CD14-positive monocyte (primary cell): ENCODE measurements around the gene PET100. TPM values are rescaled to one million over a fixed set of nuclear protein-coding genes. Genes with fewer than 3 reads are reported as not detected.

Experiments used
- DNase-seq, 3 donors: peaks; one replicate each; pipeline ENCODE4 v3.0.0-alpha.2; 2011 to 2022
- H2AFZ ChIP-seq: 2 replicates; pipeline ENCODE4 v1.6.0; 2012; ENCODE audit warnings: mild to moderate bottlenecking, low read depth, low read length, inconsistent platforms; ENCODE audit not compliant: insufficient read depth, poor library complexity, severe bottlenecking
- H3K27ac ChIP-seq, 2 donors: 1 replicate in 1 of 2; 2 replicates in 1 of 2; pipeline ENCODE4 v1.5.1; 2012 to 2013; ENCODE audit warnings: low read length in 2 of 2, control low read depth in 1 of 2, inconsistent platforms in 1 of 2, low read depth in 1 of 2, mild to moderate bottlenecking in 1 of 2
- H3K27me3 ChIP-seq, 2 donors: one replicate each; pipeline versions ENCODE4 v1.6.0 to v1.6.1; 2011 to 2013; ENCODE audit warnings: low read length in 2 of 2; ENCODE audit not compliant: control insufficient read depth in 2 of 2, insufficient read depth in 2 of 2
- H3K36me3 ChIP-seq, 2 donors: replicated peaks in 1 of 2; 1 replicate in 1 of 2; 2 replicates in 1 of 2; pipeline versions ENCODE4 v1.5.1 to v1.6.1; 2012 to 2013; ENCODE audit warnings: low read length in 2 of 2, control low read depth in 1 of 2, inconsistent platforms in 1 of 2, mild to moderate bottlenecking in 1 of 2; ENCODE audit not compliant: insufficient read depth in 2 of 2, control insufficient read depth in 1 of 2
- H3K4me1 ChIP-seq, 2 donors: 1 replicate in 1 of 2; 2 replicates in 1 of 2; pipeline versions ENCODE4 v1.5.1 to v1.6.1; 2012 to 2013; ENCODE audit warnings: low read length in 2 of 2, control low read depth in 1 of 2, inconsistent platforms in 1 of 2, mild to moderate bottlenecking in 1 of 2, moderate library complexity in 1 of 2; ENCODE audit not compliant: insufficient read depth in 2 of 2, control insufficient read depth in 1 of 2
- H3K4me2 ChIP-seq: replicated peaks from 2 replicates; pipeline ENCODE3; 2012; ENCODE audit warnings: low read length, moderate library complexity, mild to moderate bottlenecking; ENCODE audit not compliant: poor library complexity, severe bottlenecking; ENCODE audit errors: extremely low read depth
- H3K4me3 ChIP-seq, 3 experiments: fragments of 200-600 bp in 1 of 3; sonication (generic) in 1 of 3; replicated peaks in 1 of 3; 1 replicate in 2 of 3; 2 replicates in 1 of 3; pipeline ENCODE4 v1.5.1; 2011 to 2013; ENCODE audit warnings: low read length in 3 of 3, mild to moderate bottlenecking in 3 of 3, control low read depth in 2 of 3, low read depth in 2 of 3, inconsistent platforms in 1 of 3, moderate library complexity in 1 of 3
- H3K79me2 ChIP-seq: 2 replicates; pipeline ENCODE4 v1.6.0; 2012; ENCODE audit warnings: mild to moderate bottlenecking, control low read depth, inconsistent platforms, low read length, moderate library complexity; ENCODE audit not compliant: insufficient read depth
- H3K9ac ChIP-seq: 2 replicates; pipeline ENCODE4 v1.6.0; 2017; ENCODE audit warnings: low read length, mild to moderate bottlenecking; ENCODE audit not compliant: insufficient read depth, poor library complexity, severe bottlenecking
- H3K9me3 ChIP-seq, 2 donors: replicated peaks in 1 of 2; 1 replicate in 1 of 2; 2 replicates in 1 of 2; pipeline versions ENCODE4 v1.5.1 to v1.6.1; 2012 to 2013; ENCODE audit warnings: low read length in 2 of 2, control low read depth in 1 of 2; ENCODE audit not compliant: control insufficient read depth in 1 of 2, insufficient read depth in 1 of 2
- H4K20me1 ChIP-seq: 2 replicates; pipeline ENCODE4 v1.6.0; 2012; ENCODE audit warnings: mild to moderate bottlenecking, low read length, control low read depth, moderate library complexity; ENCODE audit not compliant: insufficient read depth
- H3K27ac Mint-ChIP-seq, 7 donors: one replicate each; pipeline ENCODE4 v1.8.0; 2020; ENCODE audit warnings: mild to moderate bottlenecking in 7 of 7, mixed read lengths in 7 of 7, moderate library complexity in 6 of 7, inconsistent platforms in 2 of 7
- H3K27me3 Mint-ChIP-seq, 3 donors: one replicate each; pipeline ENCODE4 v1.8.0; 2021 to 2022; ENCODE audit warnings: low read depth in 3 of 3, mild to moderate bottlenecking in 3 of 3, mixed read lengths in 3 of 3, moderate library complexity in 3 of 3, inconsistent platforms in 1 of 3
- H3K36me3 Mint-ChIP-seq, 2 donors: one replicate each; pipeline ENCODE4 v1.8.0; 2020; ENCODE audit warnings: mixed read lengths in 2 of 2, inconsistent platforms in 1 of 2, mild to moderate bottlenecking in 1 of 2
- H3K4me1 Mint-ChIP-seq: one replicate; pipeline ENCODE4 v1.8.0; 2020; ENCODE audit warnings: mild to moderate bottlenecking, mixed read lengths
- H3K4me3 Mint-ChIP-seq, 2 donors: one replicate each; pipeline ENCODE4 v1.8.0; 2020; ENCODE audit warnings: mild to moderate bottlenecking in 2 of 2, mixed read lengths in 2 of 2, moderate library complexity in 1 of 2
- H3K9me3 Mint-ChIP-seq, 7 donors: one replicate each; pipeline ENCODE4 v1.8.0; 2020 to 2022; ENCODE audit warnings: mixed read lengths in 7 of 7, mild to moderate bottlenecking in 6 of 7, moderate library complexity in 6 of 7, inconsistent platforms in 2 of 7
- CTCF ChIP-seq: fragments of 200-600 bp; IDR thresholded peaks from one replicate; pipeline ENCODE4 v1.8.0; 2022; ENCODE audit warnings: antibody characterized with exemption, mild to moderate bottlenecking
- WGBS: methylation state at CpG from one replicate; pipeline ENCODE4 v1.1.5; 2013; ENCODE audit warnings: missing lambda C conversion rate; ENCODE audit not compliant: insufficient coverage; 5-methylcytosine and 5-hydroxymethylcytosine counted together
- intact Hi-C, 2 donors: fragments of 100-400 bp; cut with micrococcal nuclease; formaldehyde crosslinking; loops; one replicate each; pipeline versions ENCODE4 v1.15.0 to v1.15.1; 2023
- polyA plus RNA-seq, 3 donors: library from polyadenylated mRNA; depleted of rRNA in 1 of 3; unstranded in 2 of 3; stranded (reverse) in 1 of 3; fragments of 300-500 nt in 2 of 3; fragments of >200 nt in 1 of 3; fragmentation: Illumina TruSeq in 2 of 3; gene quantifications; 1 replicate in 2 of 3; 2 replicates in 1 of 3; pipeline ENCODE4 v1.2.3, GENCODE V29; 2012 to 2021

PET100 gene
- polyA plus RNA-seq, 3 donors, result 64.6 to 386 (median 300) TPM

- intact Hi-C loops, result no loop called here
- peaks cover 0 to 4% (median 0%) of the 10 kb centered on the region in 7 donors for H3K9me3 Mint-ChIP-seq
- WGBS, result 95% methylated on average over 3 of the region's 7 CpGs
- DNase-seq, result no peak
- no peak overlapping the region for H3K4me2 ChIP-seq
- H3K36me3 Mint-ChIP-seq, result no peaks in the 10 kb centered on the region
- H3K4me1 Mint-ChIP-seq, result peaks cover 4% of the 10 kb centered on the region
- H3K27me3 Mint-ChIP-seq, result peaks cover 22 to 43% (median 42%) of the 10 kb centered on the region in 3 donors
- no peak overlapping the region for H3K9ac ChIP-seq
- H3K79me2 ChIP-seq, result no peaks in the 10 kb centered on the region
- H3K4me1 ChIP-seq, result peaks cover 0 to 7% of the 10 kb centered on the region in 2 donors
- H3K27me3 ChIP-seq, result peaks cover 6 to 18% of the 10 kb centered on the region in 2 donors
- no peak overlapping the region for H3K4me3 Mint-ChIP-seq
- H3K4me3 ChIP-seq, result no peak overlapping the region
- no peak overlapping the region for H2AFZ ChIP-seq
- H3K27ac Mint-ChIP-seq, result no peak overlapping the region
- H4K20me1 ChIP-seq, result no peaks in the 10 kb centered on the region
- H3K27ac ChIP-seq, result no peak overlapping the region
- H3K9me3 ChIP-seq, result peaks cover 0 to under 1% of the 10 kb centered on the region in 2 donors
- TF ChIP-seq CTCF, result no peak
- no peaks in the 10 kb centered on the region for H3K36me3 ChIP-seq
Observed at GRCh38 chr19:7589822-7590221, 39.8 kb upstream of the PET100 start.

- H3K36me3 Mint-ChIP-seq, result peaks cover 0 to 2% of the 10 kb centered on the region in 2 donors
- Histone ChIP-seq H3K79me2 (no peaks in the 10 kb centered on the region), H3K4me2 (no peak overlapping the region), H4K20me1 (no peaks in the 10 kb centered on the region), H3K9me3 (peaks cover 0 to 4% of the 10 kb centered on the region in 2 donors), H3K4me1 (peaks cover 0 to 4% of the 10 kb centered on the region in 2 donors), H3K27ac (no peak overlapping the region), H3K9ac (no peak overlapping the region), H3K27me3 (peaks cover 10 to 22% of the 10 kb centered on the region in 2 donors), H2AFZ (no peak overlapping the region), H3K36me3 (no peaks in the 10 kb centered on the region), H3K4me3 (no peak overlapping the region)
- H3K4me3 Mint-ChIP-seq, result no peak overlapping the region
- H3K9me3 Mint-ChIP-seq, result peaks cover 0 to 8% (median 0%) of the 10 kb centered on the region in 7 donors
- intact Hi-C loops, result no loop called here
- WGBS, result 78% methylated on average over 6 of the region's 8 CpGs
- no peak overlapping the region for H3K27ac Mint-ChIP-seq
- peaks cover 2% of the 10 kb centered on the region for H3K4me1 Mint-ChIP-seq
- no peak for TF ChIP-seq CTCF
- no peak for DNase-seq
- peaks cover 26 to 46% (median 45%) of the 10 kb centered on the region in 3 donors for H3K27me3 Mint-ChIP-seq
Observed at GRCh38 chr19:7590256-7590655, 39.3 kb upstream of the PET100 start.
